RPMI8226 (cell line): Measurements from ENCODE around the gene SLC6A13.

Source experiments
- DNase-seq: peaks from one replicate; pipeline ENCODE4 v3.0.0-alpha.2; 2015

SLC6A13 gene

GRCh38 chr12:176321-177181, 86.1 kb downstream of the SLC6A13 start:
- DNase-seq, result no peak

GRCh38 chr12:175759-176158, 86.9 kb downstream of the SLC6A13 start:
- no peak for DNase-seq

DNA sequence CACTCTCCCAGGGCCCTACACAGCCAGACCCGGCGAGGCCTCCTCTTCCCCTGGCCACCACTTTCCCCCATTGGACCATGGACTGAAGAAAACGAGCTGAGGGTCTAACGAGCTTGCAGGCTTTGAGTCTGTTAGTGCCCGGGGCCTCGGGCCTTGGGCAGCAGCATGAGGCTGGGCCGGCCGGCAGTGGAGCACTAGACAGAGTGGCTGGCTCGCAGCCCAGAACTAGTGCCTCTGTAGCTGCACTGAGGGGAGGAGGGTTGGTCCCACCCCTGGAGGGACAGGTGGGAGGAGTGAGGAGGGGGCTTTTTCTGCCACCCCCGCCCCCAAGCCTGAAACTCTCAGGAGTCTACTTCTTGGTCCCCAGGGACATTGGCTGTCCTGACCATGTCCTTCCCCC, 87.4 kb downstream of the SLC6A13 start:
- peak; percentile 34 for DNase-seq

GRCh38 chr12:174596-174995, 88.0 kb downstream of the SLC6A13 start:
- no peak for DNase-seq

GRCh38 chr12:174124-174523, 88.5 kb downstream of the SLC6A13 start:
- DNase-seq, result no peak

GRCh38 chr12:172732-173161, 89.9 kb downstream of the SLC6A13 start:
- DNase-seq, result no peak

DNA sequence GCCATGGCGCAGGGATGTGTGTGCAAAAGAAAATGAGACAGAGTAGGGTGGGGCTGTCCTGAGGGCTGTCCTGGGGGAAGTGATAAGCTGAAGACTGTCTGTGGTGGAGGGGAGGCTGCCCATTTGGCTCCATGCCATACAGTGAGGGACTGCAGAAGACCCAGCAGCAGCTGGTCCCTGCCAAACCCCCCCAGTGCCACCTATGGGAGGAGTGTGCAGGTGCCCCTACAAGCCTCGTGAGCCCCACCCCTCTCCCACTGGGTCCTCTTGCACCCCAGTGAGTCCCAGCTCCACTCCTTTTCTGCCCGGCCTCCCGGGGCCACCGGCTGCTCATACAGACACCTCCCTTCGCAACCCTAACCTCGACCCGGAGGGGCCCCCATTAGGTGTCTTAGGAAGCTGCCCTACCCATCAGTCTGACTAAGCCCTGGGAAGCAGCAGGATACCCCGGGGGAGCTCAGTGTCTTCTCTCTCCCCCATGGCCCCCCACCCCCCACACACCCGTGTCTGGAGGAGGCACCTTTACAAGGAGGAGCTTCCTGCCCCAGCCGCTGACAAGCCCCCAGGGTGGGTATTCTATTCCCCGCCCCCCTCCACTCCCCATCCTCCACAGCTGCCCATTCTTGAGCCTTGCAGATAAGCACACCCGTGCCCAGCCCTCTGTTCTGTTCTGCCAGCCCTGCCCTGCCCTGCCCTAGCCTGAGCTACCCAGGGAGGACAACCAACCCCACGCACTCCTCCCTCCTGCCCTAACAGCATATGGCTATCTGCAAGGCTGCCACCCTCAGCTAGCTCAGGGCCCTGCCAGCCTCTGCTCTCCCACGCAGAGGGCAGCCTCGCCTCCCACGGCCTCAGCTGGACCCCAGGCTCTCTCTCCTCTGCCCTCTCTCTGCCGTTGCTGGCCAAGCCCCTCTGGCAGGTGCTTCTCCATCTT, 90.6 kb downstream of the SLC6A13 start:
- no peak for DNase-seq

DNA sequence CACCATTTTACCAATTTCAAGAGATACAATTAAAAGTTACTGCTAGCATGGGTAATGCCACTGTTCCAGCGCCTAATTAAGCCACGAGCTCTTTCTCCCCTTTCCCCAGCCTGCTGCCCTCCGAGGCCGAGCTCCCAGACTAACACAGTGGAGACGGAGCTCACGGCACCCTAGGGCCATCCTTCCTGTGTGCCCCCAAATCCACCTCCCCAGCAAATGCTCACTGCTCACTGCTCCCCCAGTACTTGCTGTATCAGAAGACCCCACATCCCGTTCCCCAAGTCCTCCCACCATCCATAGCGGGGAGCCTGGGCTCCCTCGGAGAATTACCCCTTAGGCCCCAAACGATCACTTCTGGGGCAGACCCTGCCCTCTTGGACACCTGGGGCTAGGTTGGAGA, 91.4 kb downstream of the SLC6A13 start:
- DNase-seq, result no peak
